Subcutaneous abdominal adipose tissue (tissue), 5 donors: ENCODE data around the gene FAM107B.

Experiments
- H3K27ac ChIP-seq: one replicate; pipeline ENCODE4 v1.7.0; 2013; ENCODE audit warnings: low read depth, mild to moderate bottlenecking, inconsistent platforms, low read length, moderate library complexity
- H3K27me3 ChIP-seq, 5 donors: one replicate each; pipeline ENCODE4 v1.7.0; 2013; ENCODE audit warnings: low read length in 5 of 5, inconsistent platforms in 1 of 5; ENCODE audit not compliant: control insufficient read depth in 5 of 5, insufficient read depth in 4 of 5
- H3K36me3 ChIP-seq, 5 donors: one replicate each; pipeline ENCODE4 v1.7.0; 2013; ENCODE audit warnings: low read length in 5 of 5; ENCODE audit not compliant: control insufficient read depth in 5 of 5, insufficient read depth in 5 of 5
- H3K4me1 ChIP-seq, 5 donors: one replicate each; pipeline ENCODE4 v1.7.0; 2013; ENCODE audit warnings: low read length in 5 of 5, mild to moderate bottlenecking in 3 of 5, moderate library complexity in 1 of 5; ENCODE audit not compliant: control insufficient read depth in 5 of 5, insufficient read depth in 5 of 5
- H3K4me3 ChIP-seq, 5 donors: one replicate each; pipeline ENCODE4 v1.7.0; 2013; ENCODE audit warnings: low read length in 5 of 5, low read depth in 1 of 5
- H3K9ac ChIP-seq, 5 donors: one replicate each; pipeline ENCODE4 v1.7.0; 2013; ENCODE audit warnings: low read length in 5 of 5, mild to moderate bottlenecking in 4 of 5, moderate library complexity in 3 of 5
- H3K9me3 ChIP-seq, 5 donors: one replicate each; pipeline ENCODE4 v1.7.0; 2013; ENCODE audit warnings: low read length in 5 of 5; ENCODE audit not compliant: control insufficient read depth in 5 of 5
- donor health status: healthy.
- donor health status: healthy.
- donor health status: healthy.
- donor health status: healthy.
- donor health status: healthy.

The FAM107B gene

GRCh38 chr10:14684354-14684753 lies 90.3 kb downstream of the FAM107B start:
- Histone ChIP-seq H3K4me1 (peaks cover 0 to 19% (median 12%) of the 10 kb centered on the region in 5 donors), H3K27me3 (no peaks in the 10 kb centered on the region), H3K9ac (no peak overlapping the region), H3K36me3 (no peaks in the 10 kb centered on the region), H3K27ac (no peak overlapping the region), H3K9me3 (peaks cover 0 to 2% (median 0%) of the 10 kb centered on the region in 5 donors), H3K4me3 (no peak overlapping the region)

DNA sequence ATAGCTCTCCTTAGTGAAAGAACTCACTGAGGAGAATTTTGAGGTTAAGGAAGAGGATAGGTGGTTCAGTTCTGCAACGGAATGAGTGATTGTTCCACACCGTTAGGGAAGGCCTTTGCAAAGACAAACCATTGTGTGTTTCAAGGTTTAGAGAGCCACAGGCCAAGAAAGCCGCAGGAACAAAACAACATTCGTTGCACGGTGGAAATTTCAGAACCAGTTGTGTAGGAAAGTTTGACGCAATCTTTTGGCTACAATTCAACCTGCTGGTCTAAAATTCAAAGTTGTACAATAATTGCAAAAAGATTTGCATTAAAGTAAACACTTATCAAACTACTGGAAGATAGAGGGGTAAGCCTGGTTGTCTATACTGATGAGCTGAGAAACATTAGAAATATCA lies 91.4 kb downstream of the FAM107B start:
- Histone ChIP-seq H3K4me3 (no peak overlapping the region), H3K9ac (no peak overlapping the region), H3K27ac (no peak overlapping the region), H3K4me1 (peaks cover 0 to 15% (median 9%) of the 10 kb centered on the region in 5 donors), H3K27me3 (no peaks in the 10 kb centered on the region), H3K36me3 (no peaks in the 10 kb centered on the region), H3K9me3 (peaks cover 0 to 2% (median 0%) of the 10 kb centered on the region in 5 donors)

- Histone ChIP-seq H3K36me3 (no peaks in the 10 kb centered on the region), H3K9ac (no peak overlapping the region), H3K9me3 (peaks cover 0 to 2% (median 0%) of the 10 kb centered on the region in 5 donors), H3K4me1 (peaks cover 0 to 15% (median 9%) of the 10 kb centered on the region in 5 donors), H3K27me3 (no peaks in the 10 kb centered on the region), H3K4me3 (no peak overlapping the region), H3K27ac (no peak overlapping the region)
These were observed 92.9 kb downstream of the FAM107B start for GRCh38 chr10:14681802-14682201.

GRCh38 chr10:14681305-14681704 lies 93.4 kb downstream of the FAM107B start:
- peaks cover 0 to 2% (median 0%) of the 10 kb centered on the region in 5 donors for H3K9me3 ChIP-seq
- peaks cover 0 to 15% (median 9%) of the 10 kb centered on the region in 5 donors for H3K4me1 ChIP-seq
- H3K27ac ChIP-seq, result no peak overlapping the region
- no peak overlapping the region for H3K4me3 ChIP-seq
- no peaks in the 10 kb centered on the region for H3K27me3 ChIP-seq
- H3K9ac ChIP-seq, result no peak overlapping the region
- H3K36me3 ChIP-seq, result no peaks in the 10 kb centered on the region

- Histone ChIP-seq H3K27me3 (no peaks in the 10 kb centered on the region), H3K9ac (no peak overlapping the region), H3K4me3 (no peak overlapping the region), H3K4me1 (peaks cover 0 to 8% (median 5%) of the 10 kb centered on the region in 5 donors), H3K9me3 (no peaks in the 10 kb centered on the region), H3K27ac (no peak overlapping the region), H3K36me3 (no peaks in the 10 kb centered on the region)
These were observed 96.1 kb downstream of the FAM107B start for GRCh38 chr10:14678637-14679036.

GRCh38 chr10:14676732-14677131 lies 98.0 kb downstream of the FAM107B start:
- peaks cover 0 to 4% (median 0%) of the 10 kb centered on the region in 5 donors for H3K4me1 ChIP-seq
- no peak overlapping the region for H3K27ac ChIP-seq
- H3K36me3 ChIP-seq, result no peaks in the 10 kb centered on the region
- H3K9me3 ChIP-seq, result no peaks in the 10 kb centered on the region
- no peak overlapping the region for H3K4me3 ChIP-seq
- H3K27me3 ChIP-seq, result no peaks in the 10 kb centered on the region
- no peak overlapping the region for H3K9ac ChIP-seq

- Histone ChIP-seq H3K4me1 (peaks cover 6 to 16% (median 13%) of the 10 kb centered on the region in 5 donors), H3K36me3 (no peaks in the 10 kb centered on the region), H3K4me3 (no peak overlapping the region), H3K27me3 (no peaks in the 10 kb centered on the region), H3K9ac (no peak overlapping the region), H3K9me3 (no peaks in the 10 kb centered on the region), H3K27ac (no peak overlapping the region)
These were observed 100.2 kb downstream of the FAM107B start for GRCh38 chr10:14674376-14675050.

DNA sequence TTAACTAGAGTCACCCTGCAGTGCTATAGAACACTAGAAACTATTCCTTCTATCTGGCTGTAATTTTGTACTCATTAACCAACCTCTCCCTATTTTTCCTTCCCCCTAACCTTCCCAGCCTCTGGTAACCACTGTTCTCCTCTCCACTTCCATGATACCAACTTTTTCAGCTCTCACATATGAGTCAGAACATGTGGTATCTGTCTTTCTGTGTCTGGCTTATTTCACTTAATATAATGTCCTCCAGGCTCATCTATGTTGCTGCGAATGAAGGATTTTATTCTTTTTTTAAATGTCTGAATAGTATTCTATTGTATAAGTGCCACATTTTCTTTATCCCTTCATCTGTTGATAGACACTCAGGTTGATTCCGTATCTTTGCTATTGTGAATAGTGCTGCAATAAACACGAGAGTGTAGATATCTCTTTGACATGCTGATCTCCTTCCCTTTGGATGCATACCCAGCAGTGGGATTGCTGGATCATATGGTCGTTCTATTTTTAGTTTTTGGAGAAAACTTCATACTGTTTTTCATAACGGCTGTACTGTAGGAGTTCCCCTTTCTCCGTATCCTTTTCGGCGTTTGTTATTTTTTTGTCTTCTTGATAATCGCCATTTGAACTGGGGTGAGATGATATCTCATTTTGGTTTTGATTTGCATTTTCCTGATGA lies 101.4 kb downstream of the FAM107B start:
- peak overlapping the region in 1 of 5 donors; percentile 6 for H3K4me3 ChIP-seq
- H3K9me3 ChIP-seq, result no peaks in the 10 kb centered on the region

GRCh38 chr10:14671386-14671831 lies 103.3 kb downstream of the FAM107B start:
- Histone ChIP-seq H3K27me3 (no peaks in the 10 kb centered on the region), H3K4me3 (peak overlapping the region in 1 of 5 donors; percentile 45)

More for the DNA sequence above, 101.4 kb downstream of the FAM107B start:
- peaks cover 6 to 16% (median 13%) of the 10 kb centered on the region in 5 donors for H3K4me1 ChIP-seq
- H3K27me3 ChIP-seq, result no peaks in the 10 kb centered on the region
- no peak overlapping the region for H3K27ac ChIP-seq
- no peak overlapping the region for H3K9ac ChIP-seq
- H3K36me3 ChIP-seq, result no peaks in the 10 kb centered on the region

More at GRCh38 chr10:14671386-14671831, 103.3 kb downstream of the FAM107B start:
- Histone ChIP-seq H3K9ac (no peak overlapping the region), H3K36me3 (no peaks in the 10 kb centered on the region), H3K27ac (peak overlapping the region; percentile 85), H3K9me3 (peaks cover 0 to under 1% (median 0%) of the 10 kb centered on the region in 5 donors), H3K4me1 (peaks cover 6 to 16% (median 13%) of the 10 kb centered on the region in 5 donors)
